Fibroblast of lung (primary cell): ENCODE results near the gene TGFBRAP1. TPM values are rescaled to one million over a fixed set of nuclear protein-coding genes. Genes with fewer than 3 reads are reported as not detected.

Source experiments
- DNase-seq, 2 donors: peaks; one replicate each; pipeline versions ENCODE4 v3.0.0 to v3.0.0-alpha.2; 2010; ENCODE audit warnings: low read depth in 2 of 2
- H2AFZ ChIP-seq: 2 replicates; pipeline ENCODE4 v1.5.1; 2012; ENCODE audit warnings: low read length, control low read depth, inconsistent platforms
- H3K27ac ChIP-seq: 2 replicates; pipeline ENCODE4 v1.5.1; 2011; ENCODE audit warnings: low read length, control low read depth; ENCODE audit not compliant: insufficient read depth
- H3K27me3 ChIP-seq: 2 replicates; pipeline ENCODE4 v1.5.1; 2011; ENCODE audit warnings: mild to moderate bottlenecking, low read length; ENCODE audit not compliant: control insufficient read depth, insufficient read depth
- H3K36me3 ChIP-seq: 2 replicates; pipeline ENCODE4 v1.5.1; 2011; ENCODE audit warnings: low read length; ENCODE audit not compliant: control insufficient read depth, insufficient read depth
- H3K4me1 ChIP-seq: 2 replicates; pipeline ENCODE4 v1.5.1; 2011; ENCODE audit warnings: low read length; ENCODE audit not compliant: control insufficient read depth, insufficient read depth; ENCODE audit errors: extremely low read depth
- H3K4me2 ChIP-seq: 2 replicates; pipeline ENCODE4 v1.5.1; 2011; ENCODE audit warnings: low read length, control low read depth; ENCODE audit not compliant: insufficient read depth; ENCODE audit errors: extremely low read depth
- H3K4me3 ChIP-seq, 4 experiments: fragments of 200-600 bp in 1 of 4; sonication (generic) in 1 of 4; replicated peaks in 1 of 4; 2 replicates each; pipeline ENCODE4 v1.5.1; 2011 to 2016; ENCODE audit warnings: low read length in 4 of 4, low read depth in 3 of 4, mild to moderate bottlenecking in 3 of 4, control low read depth in 2 of 4, inconsistent platforms in 1 of 4, mixed read lengths in 1 of 4; ENCODE audit not compliant: insufficient read depth in 1 of 4; ENCODE audit errors: control extremely low read depth in 1 of 4
- H3K79me2 ChIP-seq: 2 replicates; pipeline ENCODE4 v1.5.1; 2012; ENCODE audit warnings: mild to moderate bottlenecking, low read length, inconsistent platforms; ENCODE audit not compliant: control insufficient read depth, insufficient read depth
- H3K9ac ChIP-seq: 2 replicates; pipeline ENCODE4 v1.5.1; 2011; ENCODE audit warnings: mild to moderate bottlenecking, low read length, control low read depth; ENCODE audit not compliant: insufficient read depth
- H3K9me3 ChIP-seq: 2 replicates; pipeline ENCODE4 v1.5.1; 2012; ENCODE audit warnings: low read depth, low read length; ENCODE audit not compliant: control insufficient read depth, insufficient read depth
- H4K20me1 ChIP-seq: 2 replicates; pipeline ENCODE4 v1.5.1; 2011; ENCODE audit warnings: low read length; ENCODE audit not compliant: control insufficient read depth, insufficient read depth; ENCODE audit errors: extremely low read depth
- CTCF ChIP-seq, 2 donors: IDR thresholded peaks in 1 of 2; conservative IDR thresholded peaks in 1 of 2; 1 replicate in 1 of 2; 2 replicates in 1 of 2; pipeline ENCODE4 v1.5.1; 2011 to 2012; ENCODE audit warnings: low read length in 2 of 2, control low read depth in 1 of 2, inconsistent platforms in 1 of 2, low read depth in 1 of 2, mild to moderate bottlenecking in 1 of 2
- EZH2 ChIP-seq: IDR thresholded peaks from 2 replicates; pipeline ENCODE4 v1.5.1; 2012; ENCODE audit warnings: low read length, control low read depth, mild to moderate bottlenecking; ENCODE audit errors: missing control alignments
- polyA plus RNA-seq, 2 donors: library from polyadenylated mRNA; depleted of rRNA in 1 of 2; stranded (reverse) in 1 of 2; unstranded in 1 of 2; fragments of >200 nt; gene quantifications; 2 replicates each; pipeline ENCODE4 v1.2.1, GENCODE V29; 2011 to 2012; ENCODE audit warnings: missing spikeins in 1 of 2
- total RNA-seq: library from RNA; depleted of rRNA; stranded (reverse); fragments of >200 nt; gene quantifications from 2 replicates; pipeline ENCODE4 v1.2.1, GENCODE V29; 2014

TGFBRAP1 gene
- total and polyA plus RNA-seq, 2 donors (not counting 1 experiment from before 2014, with no cell fraction given), result 8.5 to 14.9 TPM

- Histone ChIP-seq H4K20me1 (no peaks in the 10 kb centered on the region), H3K27me3 (no peaks in the 10 kb centered on the region), H3K36me3 (no peaks in the 10 kb centered on the region), H3K4me1 (no peaks in the 10 kb centered on the region), H3K79me2 (no peaks in the 10 kb centered on the region), H2AFZ (no peak overlapping the region), H3K9me3 (no peaks in the 10 kb centered on the region), H3K9ac (no peak overlapping the region), H3K4me3 (no peak overlapping the region), H3K27ac (no peak overlapping the region), H3K4me2 (no peak overlapping the region)
- TF ChIP-seq EZH2, result no peak
- no peak for TF ChIP-seq CTCF (conservative IDR thresholded peaks at IDR 0.05 in 1 of 2, IDR thresholded peaks at IDR 0.05 in 1 of 2; ENCODE audit: low read depth in 1 of 2, low read length in 2 of 2)
- DNase-seq, result no peak
Measured at GRCh38 chr2:105215586-105216192, 113.8 kb downstream of the TGFBRAP1 start.

Other genes with a start within 250 kb of the TGFBRAP1 start
- gene GPR45, start 88.0 kb downstream of the TGFBRAP1 start, total RNA-seq, result not detected in 2 replicates
- gene GPR45, start 88.0 kb downstream of the TGFBRAP1 start, polyA plus RNA-seq, result not detected in 2 replicates
- 23.4 and 28.4 TPM in 2 replicates for gene C2orf49, start 7.8 kb upstream of the TGFBRAP1 start, total RNA-seq
- gene C2orf49, start 7.8 kb upstream of the TGFBRAP1 start, polyA plus RNA-seq, result 17.0 and 20.9 TPM in 2 replicates
- gene FHL2, start 69.3 kb upstream of the TGFBRAP1 start, total RNA-seq, result 120 and 144 TPM in 2 replicates
- 415 and 421 TPM in 2 replicates for gene FHL2, start 69.3 kb upstream of the TGFBRAP1 start, polyA plus RNA-seq